HAP-1 (cell line): ENCODE results near the gene CLTA.

Source experiments
- DNase-seq, 2 experiments: peaks; one replicate each; pipeline ENCODE4 v3.0.0-alpha.2; 2016 to 2020; ENCODE audit warnings: low spot score in 2 of 2
- H3K27me3 ChIP-seq: fragments of 250-450 bp; sonication (Bioruptor Pico); 2 replicates; pipeline ENCODE4 v1.5.1; 2020; ENCODE audit warnings: low read depth, mild to moderate bottlenecking, moderate library complexity
- H3K36me3 ChIP-seq: fragments of 250-450 bp; sonication (Bioruptor Pico); replicated peaks from 2 replicates; pipeline ENCODE4 v1.5.1; 2020; ENCODE audit warnings: mild to moderate bottlenecking
- H3K4me1 ChIP-seq: fragments of 250-450 bp; sonication (Bioruptor Pico); 2 replicates; pipeline ENCODE4 v1.5.1; 2020; ENCODE audit warnings: mild to moderate bottlenecking
- H3K4me3 ChIP-seq: fragments of 250-450 bp; sonication (Bioruptor Pico); 2 replicates; pipeline ENCODE4 v1.5.1; 2020; ENCODE audit warnings: mild to moderate bottlenecking, moderate library complexity
- H3K9me3 ChIP-seq: fragments of 250-450 bp; sonication (Bioruptor Pico); 2 replicates; pipeline ENCODE4 v1.5.1; 2020; ENCODE audit warnings: mild to moderate bottlenecking, moderate library complexity
- in situ Hi-C: fragments of 300-500 bp; cut with MboI; formaldehyde crosslinking; loops from 3 replicates; pipeline ENCODE4 v1.14.3; 2020; ENCODE audit warnings: low sequenced_read_pairs, inconsistent platforms, mixed read lengths

CLTA gene

GRCh38 chr9:36190388-36191289 is at the start of gene CLTA:
Gene CLTA, plus strand, starts transcription at chr9:36190921. Its CDS starts 136 bp downstream, at chr9:36191057.
- Histone ChIP-seq H3K9me3 (no peaks in the 10 kb centered on the region), H3K36me3 (peaks cover 15% of the 10 kb centered on the region), H3K4me3 (peak within 1 kb of the TSS; percentile 97), H3K4me1 (peaks cover 6% of the 10 kb centered on the region), H3K27me3 (no peaks in the 10 kb centered on the region)
- DNase-seq: peak; percentile 99 to 100
- in situ Hi-C loops: no loop called here

- Histone ChIP-seq H3K27me3 (no peaks in the 10 kb centered on the region), H3K4me3 (no peak overlapping the region), H3K4me1 (peaks cover 8% of the 10 kb centered on the region), H3K36me3 (no peaks in the 10 kb centered on the region), H3K9me3 (no peaks in the 10 kb centered on the region)
- in situ Hi-C loops: no loop called here
- DNase-seq: no peak
Measured at GRCh38 chr9:36141288-36141687, 49.4 kb upstream of the CLTA start.

GRCh38 chr9:36141761-36142160 is 49.0 kb upstream of the CLTA start:
- H3K36me3 ChIP-seq: no peaks in the 10 kb centered on the region
- H3K9me3 ChIP-seq: no peaks in the 10 kb centered on the region
- DNase-seq: no peak
- peaks cover 8% of the 10 kb centered on the region for H3K4me1 ChIP-seq
- H3K4me3 ChIP-seq: no peak overlapping the region
- in situ Hi-C loops: no loop called here
- H3K27me3 ChIP-seq: no peaks in the 10 kb centered on the region

- in situ Hi-C loops: no loop called here
- no peaks in the 10 kb centered on the region for H3K9me3 ChIP-seq
- H3K36me3 ChIP-seq: no peaks in the 10 kb centered on the region
- H3K4me1 ChIP-seq: peaks cover under 1% of the 10 kb centered on the region; the same call in 1 of the 2 replicates
- no peaks in the 10 kb centered on the region for H3K27me3 ChIP-seq
- DNase-seq: no peak
- no peak overlapping the region for H3K4me3 ChIP-seq
Measured at GRCh38 chr9:36142510-36143244, 48.0 kb upstream of the CLTA start.

GRCh38 chr9:36143245-36143641 is 47.5 kb upstream of the CLTA start:
- no peak overlapping the region for H3K4me3 ChIP-seq
- H3K4me1 ChIP-seq: no peaks in the 10 kb centered on the region
- DNase-seq: no peak
- no peaks in the 10 kb centered on the region for H3K36me3 ChIP-seq
- in situ Hi-C loops: no loop called here
- H3K27me3 ChIP-seq: no peaks in the 10 kb centered on the region
- H3K9me3 ChIP-seq: no peaks in the 10 kb centered on the region

- Histone ChIP-seq H3K4me1 (no peaks in the 10 kb centered on the region), H3K4me3 (no peak overlapping the region), H3K9me3 (no peaks in the 10 kb centered on the region), H3K36me3 (no peaks in the 10 kb centered on the region), H3K27me3 (no peaks in the 10 kb centered on the region)
- in situ Hi-C loops: no loop called here
- no peak for DNase-seq
Measured at GRCh38 chr9:36144309-36145232, 46.1 kb upstream of the CLTA start.

- H3K36me3 ChIP-seq: no peaks in the 10 kb centered on the region
- no peaks in the 10 kb centered on the region for H3K4me1 ChIP-seq
- in situ Hi-C loops: no loop called here
- no peaks in the 10 kb centered on the region for H3K9me3 ChIP-seq
- no peak for DNase-seq
- H3K27me3 ChIP-seq: no peaks in the 10 kb centered on the region
- H3K4me3 ChIP-seq: no peak overlapping the region
Measured at GRCh38 chr9:36145970-36146369, 44.8 kb upstream of the CLTA start.

GRCh38 chr9:36146651-36147050 is 44.1 kb upstream of the CLTA start:
- Histone ChIP-seq H3K9me3 (no peaks in the 10 kb centered on the region), H3K4me3 (no peak overlapping the region), H3K36me3 (no peaks in the 10 kb centered on the region), H3K4me1 (no peaks in the 10 kb centered on the region), H3K27me3 (no peaks in the 10 kb centered on the region)
- in situ Hi-C loops: no loop called here
- no peak for DNase-seq

- no peaks in the 10 kb centered on the region for H3K27me3 ChIP-seq
- no peak for DNase-seq
- no peaks in the 10 kb centered on the region for H3K4me1 ChIP-seq
- H3K9me3 ChIP-seq: no peaks in the 10 kb centered on the region
- in situ Hi-C loops: no loop called here
- H3K36me3 ChIP-seq: no peaks in the 10 kb centered on the region
- H3K4me3 ChIP-seq: no peak overlapping the region
Measured at GRCh38 chr9:36147441-36148175, 43.1 kb upstream of the CLTA start.

- Histone ChIP-seq H3K27me3 (no peaks in the 10 kb centered on the region), H3K4me3 (no peak overlapping the region), H3K9me3 (no peaks in the 10 kb centered on the region), H3K36me3 (no peaks in the 10 kb centered on the region), H3K4me1 (no peaks in the 10 kb centered on the region)
- no peak for DNase-seq
- in situ Hi-C loops: no loop called here
Measured at GRCh38 chr9:36148311-36149051, 42.2 kb upstream of the CLTA start.

- no peaks in the 10 kb centered on the region for H3K27me3 ChIP-seq
- in situ Hi-C loops: no loop called here
- no peaks in the 10 kb centered on the region for H3K9me3 ChIP-seq
- H3K36me3 ChIP-seq: no peaks in the 10 kb centered on the region
- DNase-seq: no peak
- H3K4me3 ChIP-seq: no peak overlapping the region
- H3K4me1 ChIP-seq: no peaks in the 10 kb centered on the region
Measured at GRCh38 chr9:36149197-36149596, 41.5 kb upstream of the CLTA start.

GRCh38 chr9:36150574-36151315 is 40.0 kb upstream of the CLTA start:
- Histone ChIP-seq H3K9me3 (no peaks in the 10 kb centered on the region), H3K4me1 (no peaks in the 10 kb centered on the region), H3K36me3 (no peaks in the 10 kb centered on the region), H3K27me3 (no peaks in the 10 kb centered on the region), H3K4me3 (no peak overlapping the region)
- DNase-seq: no peak
- in situ Hi-C loops: no loop called here
